ENCODE measurements around the gene WNT5B. TPM values are rescaled to one million over a fixed set of nuclear protein-coding genes. Genes with fewer than 3 reads are reported as not detected.

WNT5B gene
- total and polyA plus RNA-seq, 2 experiments from 2014 or later, result 152 to 240 TPM

DNA sequence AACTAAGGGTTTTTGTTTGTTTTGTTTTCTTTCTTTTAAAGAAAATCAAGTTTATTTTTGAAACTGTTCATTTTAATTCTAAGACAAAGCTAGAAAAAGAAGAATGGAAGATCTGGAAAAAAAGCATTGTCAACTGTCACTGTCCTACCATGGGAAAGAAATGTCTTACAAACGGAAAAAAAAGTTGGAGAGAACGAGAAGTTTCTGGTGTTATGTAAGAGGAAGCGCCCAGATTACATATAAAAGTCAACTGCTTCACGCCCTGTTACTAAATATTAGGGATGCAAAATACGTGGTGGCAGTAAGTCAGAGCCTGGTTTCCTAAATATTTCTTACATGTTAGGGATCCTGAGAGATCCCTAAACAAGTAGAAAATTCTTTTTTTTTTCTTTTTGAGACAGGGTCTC lies 20.3 kb upstream of the WNT5B start:
- Histone ChIP-seq H3K9me3 (ENCODE audit: low read depth) (no peaks in the 10 kb centered on the region), H3K27ac (no peak overlapping the region), H3K36me3 (no peaks in the 10 kb centered on the region), H3K4me3 (no peak overlapping the region), H3K4me1 (ENCODE audit: low read depth) (peaks cover 18% of the 10 kb centered on the region), H3K27me3 (no peaks in the 10 kb centered on the region)
- peak in 1 of 2 donors; percentile 46 for DNase-seq (ENCODE audit: low read depth in 1 of 2, low spot score in 1 of 2)
- TF ChIP-seq, protein P1, sequence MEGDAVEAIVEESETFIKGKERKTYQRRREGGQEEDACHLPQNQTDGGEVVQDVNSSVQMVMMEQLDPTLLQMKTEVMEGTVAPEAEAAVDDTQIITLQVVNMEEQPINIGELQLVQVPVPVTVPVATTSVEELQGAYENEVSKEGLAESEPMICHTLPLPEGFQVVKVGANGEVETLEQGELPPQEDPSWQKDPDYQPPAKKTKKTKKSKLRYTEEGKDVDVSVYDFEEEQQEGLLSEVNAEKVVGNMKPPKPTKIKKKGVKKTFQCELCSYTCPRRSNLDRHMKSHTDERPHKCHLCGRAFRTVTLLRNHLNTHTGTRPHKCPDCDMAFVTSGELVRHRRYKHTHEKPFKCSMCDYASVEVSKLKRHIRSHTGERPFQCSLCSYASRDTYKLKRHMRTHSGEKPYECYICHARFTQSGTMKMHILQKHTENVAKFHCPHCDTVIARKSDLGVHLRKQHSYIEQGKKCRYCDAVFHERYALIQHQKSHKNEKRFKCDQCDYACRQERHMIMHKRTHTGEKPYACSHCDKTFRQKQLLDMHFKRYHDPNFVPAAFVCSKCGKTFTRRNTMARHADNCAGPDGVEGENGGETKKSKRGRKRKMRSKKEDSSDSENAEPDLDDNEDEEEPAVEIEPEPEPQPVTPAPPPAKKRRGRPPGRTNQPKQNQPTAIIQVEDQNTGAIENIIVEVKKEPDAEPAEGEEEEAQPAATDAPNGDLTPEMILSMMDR (IDR thresholded peaks at IDR 0.05; ENCODE audit: low read depth, low read length), result no peak

DNA sequence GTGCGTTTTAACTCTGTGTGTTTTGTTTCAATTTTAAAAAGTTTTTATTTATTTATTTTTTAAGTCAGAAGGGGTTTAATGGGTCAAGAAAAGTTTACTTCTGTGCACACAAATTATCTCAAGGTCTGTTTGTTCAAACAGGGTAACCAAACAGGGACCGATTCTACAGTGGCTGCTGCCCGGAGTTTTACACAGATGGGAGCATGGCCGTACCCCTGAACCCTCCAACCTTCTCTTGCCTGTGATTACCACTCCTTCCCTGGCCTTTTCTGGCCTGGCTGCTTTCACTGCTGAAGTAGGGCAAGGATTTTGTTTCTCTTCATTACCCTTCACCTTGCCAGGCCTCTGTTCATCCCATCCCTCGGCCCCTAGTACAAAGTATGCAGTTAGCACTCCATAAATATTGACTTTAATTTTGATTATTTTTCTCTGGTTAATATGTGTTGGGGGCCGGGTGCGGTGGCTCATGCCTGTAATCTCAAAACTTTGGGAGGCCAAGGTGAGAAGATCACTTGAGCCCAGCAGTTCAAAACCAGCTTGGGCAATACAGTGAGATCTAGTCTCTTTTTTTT lies 18.9 kb upstream of the WNT5B start:
- no peak for DNase-seq (ENCODE audit: low read depth in 1 of 2, low spot score in 1 of 2)
- no peaks in the 10 kb centered on the region for H3K9me3 ChIP-seq (ENCODE audit: low read depth)
- TF ChIP-seq, protein P1 (IDR thresholded peaks at IDR 0.05; ENCODE audit: low read depth, low read length), result no peak
- peaks cover 18% of the 10 kb centered on the region for H3K4me1 ChIP-seq (ENCODE audit: low read depth)
- H3K27me3 ChIP-seq, result no peaks in the 10 kb centered on the region
- no peak overlapping the region for H3K27ac ChIP-seq
- no peaks in the 10 kb centered on the region for H3K36me3 ChIP-seq
- no peak overlapping the region for H3K4me3 ChIP-seq

DNA sequence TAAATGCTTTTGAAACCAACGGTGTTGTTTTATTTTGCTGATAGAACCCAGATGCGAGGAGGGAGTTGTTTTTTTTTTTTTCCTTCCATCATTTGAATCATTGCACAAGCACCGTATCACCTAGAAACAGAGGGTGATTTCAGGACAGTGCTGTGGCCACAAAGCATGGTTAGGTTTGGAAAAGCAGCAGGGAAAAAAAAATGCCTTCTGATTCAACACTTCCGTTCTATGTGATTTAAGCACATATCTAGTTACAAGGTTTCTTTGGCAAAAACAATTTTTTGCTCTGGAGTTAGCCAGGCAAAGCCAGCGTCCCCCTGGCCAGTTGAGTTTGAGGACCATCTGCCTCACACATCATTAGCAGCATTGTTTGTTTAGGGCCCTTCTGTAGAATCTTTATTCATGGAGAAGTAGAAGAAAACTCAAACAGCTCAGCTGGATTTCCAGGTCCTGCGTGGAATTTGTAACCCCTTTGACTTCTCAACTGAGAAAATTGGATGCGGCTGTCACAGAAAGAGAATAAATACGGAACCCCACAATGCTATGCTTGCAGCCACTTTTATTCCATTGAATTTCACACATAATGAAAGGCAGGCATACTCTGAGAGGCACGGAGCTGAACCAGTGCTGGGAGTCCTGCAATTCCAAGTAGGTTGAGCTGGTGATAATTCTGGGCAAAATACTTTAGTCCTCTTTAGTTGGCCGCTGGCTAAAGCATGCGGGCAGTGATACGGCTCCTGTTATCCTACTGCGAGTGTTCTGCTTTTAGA lies 17.0 kb upstream of the WNT5B start:
- no peaks in the 10 kb centered on the region for H3K27me3 ChIP-seq
- TF ChIP-seq, protein P1 (IDR thresholded peaks at IDR 0.05; ENCODE audit: low read depth, low read length), result no peak
- no peak overlapping the region for H3K4me3 ChIP-seq
- H3K27ac ChIP-seq, result no peak overlapping the region
- no peaks in the 10 kb centered on the region for H3K36me3 ChIP-seq
- peak; percentile 34 to 94 for DNase-seq (ENCODE audit: low read depth in 1 of 2, low spot score in 1 of 2)
- H3K9me3 ChIP-seq (ENCODE audit: low read depth), result no peaks in the 10 kb centered on the region
- peaks cover 3% of the 10 kb centered on the region for H3K4me1 ChIP-seq (ENCODE audit: low read depth)

DNA sequence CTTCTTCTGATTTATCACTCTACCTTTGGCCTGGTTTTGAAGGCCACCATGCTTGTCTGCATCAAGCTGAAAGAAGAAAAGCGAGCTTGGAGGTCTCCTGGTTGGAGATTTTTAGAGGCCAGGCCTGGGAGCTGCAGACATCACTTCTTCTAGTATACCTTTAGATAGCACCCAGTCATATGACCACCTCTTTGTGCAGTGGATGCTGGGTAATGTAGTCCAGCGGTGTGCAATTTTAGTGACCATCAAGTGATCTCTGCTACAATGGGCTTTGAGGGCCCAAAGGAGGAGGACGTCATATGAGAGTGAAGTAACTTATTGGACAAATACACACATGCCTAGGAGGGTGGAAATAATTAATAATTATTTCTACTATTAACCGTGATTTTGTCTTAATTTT lies 15.2 kb upstream of the WNT5B start:
- Histone ChIP-seq H3K9me3 (ENCODE audit: low read depth) (no peaks in the 10 kb centered on the region), H3K36me3 (no peaks in the 10 kb centered on the region), H3K27me3 (no peaks in the 10 kb centered on the region), H3K4me1 (ENCODE audit: low read depth) (peaks cover 2% of the 10 kb centered on the region), H3K27ac (no peak overlapping the region), H3K4me3 (no peak overlapping the region)
- no peak for DNase-seq (ENCODE audit: low read depth in 1 of 2, low spot score in 1 of 2)
- TF ChIP-seq, protein P1 (IDR thresholded peaks at IDR 0.05; ENCODE audit: low read depth, low read length), result no peak

DNA sequence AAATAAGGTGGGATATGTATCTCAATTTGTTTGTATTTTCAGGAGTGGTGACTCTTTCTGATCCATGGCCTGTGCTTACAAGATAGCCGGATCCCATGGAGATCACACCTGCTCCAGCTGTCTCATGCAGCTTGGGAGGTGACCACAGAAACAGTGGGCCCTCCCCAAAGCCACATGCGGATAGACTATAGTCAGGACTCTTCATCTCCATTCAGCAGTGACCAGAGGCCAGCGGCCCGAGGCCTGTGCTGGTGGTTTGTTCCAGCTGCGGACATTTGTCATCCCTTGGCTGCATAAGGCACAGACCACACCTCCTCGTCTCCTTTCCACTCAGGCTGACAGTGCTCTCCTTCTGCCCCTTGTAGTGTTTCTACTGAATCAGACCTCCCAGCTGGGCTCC lies 14.7 kb upstream of the WNT5B start:
- DNase-seq (ENCODE audit: low read depth in 1 of 2, low spot score in 1 of 2), result no peak
- Histone ChIP-seq H3K36me3 (no peaks in the 10 kb centered on the region), H3K27ac (no peak overlapping the region), H3K4me3 (no peak overlapping the region), H3K4me1 (ENCODE audit: low read depth) (peaks cover 2% of the 10 kb centered on the region), H3K9me3 (ENCODE audit: low read depth) (no peaks in the 10 kb centered on the region), H3K27me3 (no peaks in the 10 kb centered on the region)
- TF ChIP-seq, protein P1 (IDR thresholded peaks at IDR 0.05; ENCODE audit: low read depth, low read length), result no peak

All from cardiac muscle cell (in vitro differentiated cells and primary cell).